HepG2 (cell line): ENCODE data around the gene CTDSP1. TPM values are rescaled to one million over a fixed set of nuclear protein-coding genes. Genes with fewer than 3 reads are reported as not detected.
A peak's percentile ranks its signal among the peaks of the same experiment; 100 is the strongest.

Source experiments
- GFI1 ChIP-seq: sonication (generic); formaldehyde crosslinking; IDR thresholded peaks from 2 replicates; pipeline ENCODE4 v1.5.0; 2020; ENCODE audit warnings: missing genetic modification reagents, mild to moderate bottlenecking, borderline replicate concordance
- GPN1 ChIP-seq: sonication (generic); formaldehyde crosslinking; IDR thresholded peaks from 2 replicates; pipeline ENCODE4 v1.5.1; 2020; ENCODE audit warnings: missing genetic modification reagents, borderline replicate concordance
- IRF2 ChIP-seq: IDR thresholded peaks from 2 replicates; pipeline ENCODE4 v1.6.1; 2018; ENCODE audit warnings: missing genetic modification reagents, missing compliant biosample characterization
- NFIB ChIP-seq: sonication (generic); formaldehyde crosslinking; IDR thresholded peaks from 2 replicates; pipeline ENCODE4 v1.9.0; 2021; ENCODE audit warnings: missing genetic modification reagents, mild to moderate bottlenecking, borderline replicate concordance
- NFYC ChIP-seq: IDR thresholded peaks from 2 replicates; pipeline ENCODE4 v1.6.1; 2016; ENCODE audit warnings: missing genetic modification reagents, missing compliant biosample characterization
- NONO ChIP-seq, 2 experiments: fragments of 450-650 bp in 1 of 2; sonication (generic) in 1 of 2; formaldehyde crosslinking in 1 of 2; IDR thresholded peaks in 1 of 2; conservative IDR thresholded peaks in 1 of 2; 2 replicates each; pipeline versions ENCODE4 v1.6.1 to v1.8.0; 2017 to 2022; ENCODE audit warnings: mild to moderate bottlenecking in 1 of 2, missing genetic modification reagents in 1 of 2, moderate library complexity in 1 of 2
- PAX8 ChIP-seq: sonication (generic); formaldehyde crosslinking; IDR thresholded peaks from 2 replicates; pipeline ENCODE4 v1.8.0; 2022; ENCODE audit warnings: mild to moderate bottlenecking, missing genetic modification reagents, borderline replicate concordance
- SRF ChIP-seq: IDR thresholded peaks from 2 replicates; pipeline ENCODE4 v1.6.1; 2011; ENCODE audit warnings: mild to moderate bottlenecking, low read depth, low read length, moderate library complexity
- TRIM24 ChIP-seq: sonication (generic); formaldehyde crosslinking; IDR thresholded peaks from 2 replicates; pipeline ENCODE4 v1.8.0; 2022; ENCODE audit warnings: mild to moderate bottlenecking, missing genetic modification reagents
- ZBTB38 ChIP-seq: sonication (generic); formaldehyde crosslinking; IDR thresholded peaks from 2 replicates; pipeline ENCODE4 v1.5.1; 2020; ENCODE audit warnings: mild to moderate bottlenecking, missing genetic modification reagents
- ZFP82 ChIP-seq: sonication (generic); formaldehyde crosslinking; IDR thresholded peaks from 2 replicates; pipeline ENCODE4 v1.5.1; 2020; ENCODE audit warnings: mild to moderate bottlenecking, missing genetic modification reagents, borderline replicate concordance
- ZFY ChIP-seq: sonication (generic); formaldehyde crosslinking; IDR thresholded peaks from 2 replicates; pipeline ENCODE4 v1.4.0; 2020; ENCODE audit warnings: missing genetic modification reagents
- ZNF253 ChIP-seq: sonication (generic); formaldehyde crosslinking; IDR thresholded peaks from 2 replicates; pipeline ENCODE4 v1.8.0; 2022; ENCODE audit warnings: mild to moderate bottlenecking, missing genetic modification reagents, borderline replicate concordance
- ZNF468 ChIP-seq: sonication (generic); formaldehyde crosslinking; IDR thresholded peaks from 2 replicates; pipeline ENCODE4 v1.8.0; 2022; ENCODE audit warnings: mild to moderate bottlenecking, moderate library complexity, missing genetic modification reagents
- ZNF607 ChIP-seq: sonication (generic); formaldehyde crosslinking; IDR thresholded peaks from 2 replicates; pipeline ENCODE4 v1.5.1; 2020; ENCODE audit warnings: missing genetic modification reagents, mild to moderate bottlenecking, borderline replicate concordance
- polyA plus RNA-seq, 8 experiments: library from polyadenylated mRNA; depleted of rRNA in 3 of 8; stranded (reverse) in 7 of 8; unstranded in 1 of 8; fragments of >200 nt; fragmentation: Illumina TruSeq in 4 of 8; extraction: Trizol in 4 of 8; gene quantifications; 2 replicates each; pipeline versions ENCODE4 v1.2.1 to v1.2.3, GENCODE V29; 2011 to 2016; ENCODE audit warnings: low read depth in 4 of 8, missing spikeins in 1 of 8, mixed read lengths in 1 of 8; ENCODE audit not compliant: insufficient read depth in 1 of 8
- total RNA-seq, 5 experiments: library from RNA; depleted of rRNA; stranded (reverse); fragments of >200 nt; fragmentation: Illumina TruSeq; extraction: Trizol; gene quantifications; 2 replicates each; pipeline ENCODE4 v1.2.3, GENCODE V29; 2016; ENCODE audit warnings: low read depth in 1 of 5
- TF ChIP-seq, protein P1 (sequence below): sonication (generic); formaldehyde crosslinking; IDR thresholded peaks from 2 replicates; pipeline ENCODE4 v1.9.0; 2021; ENCODE audit warnings: missing genetic modification reagents, borderline replicate concordance
- TF ChIP-seq, protein P2 (sequence below): sonication (generic); formaldehyde crosslinking; IDR thresholded peaks from 2 replicates; pipeline ENCODE4 v1.5.0; 2020; ENCODE audit warnings: missing genetic modification reagents
- TF ChIP-seq, protein P3 (sequence below): IDR thresholded peaks from 2 replicates; pipeline ENCODE4 v1.6.1; 2016
- TF ChIP-seq, protein P4 (sequence below): sonication (generic); formaldehyde crosslinking; conservative IDR thresholded peaks from 2 replicates; pipeline ENCODE4 v1.4.0; 2020; ENCODE audit warnings: mild to moderate bottlenecking, missing genetic modification reagents, moderate library complexity

CTDSP1 gene
- total and polyA plus RNA-seq, 2 of the 13 experiments (the other 11 are each of a cell fraction or from before 2014, with no cell fraction given): 91.0 to 268 TPM

DNA sequence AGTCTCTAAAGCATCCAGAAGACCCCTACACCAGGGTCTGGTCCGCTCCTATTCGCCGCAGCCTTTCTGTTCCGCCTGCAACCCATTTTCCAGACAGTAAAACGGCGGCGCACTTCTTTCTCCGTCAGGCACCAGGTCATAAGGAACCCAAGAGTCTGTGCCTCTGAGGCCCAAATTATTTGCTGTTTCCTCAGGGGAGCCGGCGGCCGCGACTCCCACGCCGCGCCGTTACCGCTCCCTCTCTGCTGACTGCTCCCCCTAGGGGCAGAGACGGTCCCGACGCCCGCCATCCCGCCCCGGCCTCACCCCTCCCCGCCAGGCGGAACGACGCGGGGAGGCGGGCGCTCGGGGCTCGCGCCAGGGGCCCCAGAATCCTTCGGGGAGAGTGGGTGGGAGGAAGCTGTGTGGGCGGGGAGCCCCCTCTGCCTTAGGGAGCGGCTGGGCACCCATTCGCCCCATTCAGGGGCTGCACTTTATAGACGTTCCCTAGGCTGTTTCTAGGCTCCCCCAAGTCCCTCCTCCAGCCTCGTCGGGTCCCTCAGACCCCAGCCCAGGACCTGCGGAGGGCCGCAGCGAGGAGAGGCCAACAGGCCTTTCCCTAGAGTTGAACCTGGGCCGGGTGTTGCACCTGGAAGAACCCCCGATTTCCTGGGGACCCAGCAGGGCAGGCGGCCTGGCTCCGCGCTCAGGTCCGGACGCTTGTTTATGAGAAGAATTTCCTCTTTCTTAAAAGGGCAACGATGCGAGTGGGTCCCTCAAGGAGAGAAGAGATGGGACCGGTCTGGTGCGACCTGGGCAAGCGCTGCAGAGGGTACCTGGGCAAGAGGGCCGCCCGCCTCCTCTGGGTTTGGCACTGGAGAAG is 3.6 kb upstream of the CTDSP1 start (continued):
- TF ChIP-seq ZFP82 (CRISPR knock-in tag) (no peak), ZNF607 (CRISPR knock-in tag) (peak; percentile 96), ZBTB38 (CRISPR knock-in tag) (peak; percentile 93), NONO (IDR thresholded peaks at IDR 0.05) (no peak), NONO (CRISPR knock-in tag; conservative IDR thresholded peaks at IDR 0.05) (peak; percentile 90), GFI1 (no peak; the same call in 1 of the 2 replicates), ZNF468 (CRISPR knock-in tag) (0 out of 2 replicates have a peak, but pooled peaks have one; percentile 77), PAX8 (CRISPR knock-in tag) (peak; percentile 53; the same call in 1 of the 2 replicates), IRF2 (CRISPR knock-in tag) (peak; percentile 88), NFIB (no peak), ZNF253 (CRISPR knock-in tag) (no peak), SRF (peak; percentile 40; the same call in 1 of the 2 replicates), ZFY (CRISPR knock-in tag) (peak; percentile 85), TRIM24 (CRISPR knock-in tag) (no peak), GPN1 (CRISPR knock-in tag) (peak; percentile 34; the same call in 1 of the 2 replicates), NFYC (CRISPR knock-in tag) (peak; percentile 39)
- TF ChIP-seq, protein P1, sequence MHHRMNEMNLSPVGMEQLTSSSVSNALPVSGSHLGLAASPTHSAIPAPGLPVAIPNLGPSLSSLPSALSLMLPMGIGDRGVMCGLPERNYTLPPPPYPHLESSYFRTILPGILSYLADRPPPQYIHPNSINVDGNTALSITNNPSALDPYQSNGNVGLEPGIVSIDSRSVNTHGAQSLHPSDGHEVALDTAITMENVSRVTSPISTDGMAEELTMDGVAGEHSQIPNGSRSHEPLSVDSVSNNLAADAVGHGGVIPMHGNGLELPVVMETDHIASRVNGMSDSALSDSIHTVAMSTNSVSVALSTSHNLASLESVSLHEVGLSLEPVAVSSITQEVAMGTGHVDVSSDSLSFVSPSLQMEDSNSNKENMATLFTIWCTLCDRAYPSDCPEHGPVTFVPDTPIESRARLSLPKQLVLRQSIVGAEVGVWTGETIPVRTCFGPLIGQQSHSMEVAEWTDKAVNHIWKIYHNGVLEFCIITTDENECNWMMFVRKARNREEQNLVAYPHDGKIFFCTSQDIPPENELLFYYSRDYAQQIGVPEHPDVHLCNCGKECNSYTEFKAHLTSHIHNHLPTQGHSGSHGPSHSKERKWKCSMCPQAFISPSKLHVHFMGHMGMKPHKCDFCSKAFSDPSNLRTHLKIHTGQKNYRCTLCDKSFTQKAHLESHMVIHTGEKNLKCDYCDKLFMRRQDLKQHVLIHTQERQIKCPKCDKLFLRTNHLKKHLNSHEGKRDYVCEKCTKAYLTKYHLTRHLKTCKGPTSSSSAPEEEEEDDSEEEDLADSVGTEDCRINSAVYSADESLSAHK: peak; percentile 100
- TF ChIP-seq, protein P2, sequence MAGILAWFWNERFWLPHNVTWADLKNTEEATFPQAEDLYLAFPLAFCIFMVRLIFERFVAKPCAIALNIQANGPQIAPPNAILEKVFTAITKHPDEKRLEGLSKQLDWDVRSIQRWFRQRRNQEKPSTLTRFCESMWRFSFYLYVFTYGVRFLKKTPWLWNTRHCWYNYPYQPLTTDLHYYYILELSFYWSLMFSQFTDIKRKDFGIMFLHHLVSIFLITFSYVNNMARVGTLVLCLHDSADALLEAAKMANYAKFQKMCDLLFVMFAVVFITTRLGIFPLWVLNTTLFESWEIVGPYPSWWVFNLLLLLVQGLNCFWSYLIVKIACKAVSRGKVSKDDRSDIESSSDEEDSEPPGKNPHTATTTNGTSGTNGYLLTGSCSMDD (CRISPR knock-in tag): peak; percentile 80; the same call in 1 of the 2 replicates
- TF ChIP-seq, protein P3, sequence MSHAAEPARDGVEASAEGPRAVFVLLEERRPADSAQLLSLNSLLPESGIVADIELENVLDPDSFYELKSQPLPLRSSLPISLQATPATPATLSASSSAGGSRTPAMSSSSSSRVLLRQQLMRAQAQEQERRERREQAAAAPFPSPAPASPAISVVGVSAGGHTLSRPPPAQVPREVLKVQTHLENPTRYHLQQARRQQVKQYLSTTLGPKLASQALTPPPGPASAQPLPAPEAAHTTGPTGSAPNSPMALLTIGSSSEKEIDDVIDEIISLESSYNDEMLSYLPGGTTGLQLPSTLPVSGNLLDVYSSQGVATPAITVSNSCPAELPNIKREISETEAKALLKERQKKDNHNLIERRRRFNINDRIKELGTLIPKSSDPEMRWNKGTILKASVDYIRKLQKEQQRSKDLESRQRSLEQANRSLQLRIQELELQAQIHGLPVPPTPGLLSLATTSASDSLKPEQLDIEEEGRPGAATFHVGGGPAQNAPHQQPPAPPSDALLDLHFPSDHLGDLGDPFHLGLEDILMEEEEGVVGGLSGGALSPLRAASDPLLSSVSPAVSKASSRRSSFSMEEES (CRISPR knock-in tag): peak; percentile 59; the same call in 1 of the 2 replicates
- TF ChIP-seq, protein P4, sequence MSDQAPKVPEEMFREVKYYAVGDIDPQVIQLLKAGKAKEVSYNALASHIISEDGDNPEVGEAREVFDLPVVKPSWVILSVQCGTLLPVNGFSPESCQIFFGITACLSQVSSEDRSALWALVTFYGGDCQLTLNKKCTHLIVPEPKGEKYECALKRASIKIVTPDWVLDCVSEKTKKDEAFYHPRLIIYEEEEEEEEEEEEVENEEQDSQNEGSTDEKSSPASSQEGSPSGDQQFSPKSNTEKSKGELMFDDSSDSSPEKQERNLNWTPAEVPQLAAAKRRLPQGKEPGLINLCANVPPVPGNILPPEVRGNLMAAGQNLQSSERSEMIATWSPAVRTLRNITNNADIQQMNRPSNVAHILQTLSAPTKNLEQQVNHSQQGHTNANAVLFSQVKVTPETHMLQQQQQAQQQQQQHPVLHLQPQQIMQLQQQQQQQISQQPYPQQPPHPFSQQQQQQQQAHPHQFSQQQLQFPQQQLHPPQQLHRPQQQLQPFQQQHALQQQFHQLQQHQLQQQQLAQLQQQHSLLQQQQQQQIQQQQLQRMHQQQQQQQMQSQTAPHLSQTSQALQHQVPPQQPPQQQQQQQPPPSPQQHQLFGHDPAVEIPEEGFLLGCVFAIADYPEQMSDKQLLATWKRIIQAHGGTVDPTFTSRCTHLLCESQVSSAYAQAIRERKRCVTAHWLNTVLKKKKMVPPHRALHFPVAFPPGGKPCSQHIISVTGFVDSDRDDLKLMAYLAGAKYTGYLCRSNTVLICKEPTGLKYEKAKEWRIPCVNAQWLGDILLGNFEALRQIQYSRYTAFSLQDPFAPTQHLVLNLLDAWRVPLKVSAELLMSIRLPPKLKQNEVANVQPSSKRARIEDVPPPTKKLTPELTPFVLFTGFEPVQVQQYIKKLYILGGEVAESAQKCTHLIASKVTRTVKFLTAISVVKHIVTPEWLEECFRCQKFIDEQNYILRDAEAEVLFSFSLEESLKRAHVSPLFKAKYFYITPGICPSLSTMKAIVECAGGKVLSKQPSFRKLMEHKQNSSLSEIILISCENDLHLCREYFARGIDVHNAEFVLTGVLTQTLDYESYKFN (CRISPR knock-in tag): peak; percentile 92
